Measurements from ENCODE around the gene HOXA1. TPM values are rescaled to one million over a fixed set of nuclear protein-coding genes. Genes with fewer than 3 reads are reported as not detected.

The HOXA1 gene
- total RNA-seq, 1 donor from 2014 or later: not detected

- H3K27ac Mint-ChIP-seq (ENCODE audit: unreplicated experiment): no peak overlapping the region
- no peak for DNase-seq
- H3K4me3 Mint-ChIP-seq (ENCODE audit: unreplicated experiment): peak overlapping the region; percentile 92
- peaks cover 15% of the 10 kb centered on the region for H3K9me3 Mint-ChIP-seq (ENCODE audit: unreplicated experiment)
- peaks cover 1% of the 10 kb centered on the region for H3K36me3 Mint-ChIP-seq (ENCODE audit: unreplicated experiment)
- TF ChIP-seq CTCF (IDR thresholded peaks at IDR 0.05; ENCODE audit: partially characterized antibody, unreplicated experiment): no peak
- peaks cover 45% of the 10 kb centered on the region for H3K27me3 Mint-ChIP-seq (ENCODE audit: unreplicated experiment)
- peaks cover 31% of the 10 kb centered on the region for H3K4me1 Mint-ChIP-seq (ENCODE audit: low read depth, unreplicated experiment)
Observed at GRCh38 chr7:27094304-27095049, 1.3 kb downstream of the HOXA1 start.

GRCh38 chr7:27093184-27093895 is 2.5 kb downstream of the HOXA1 start:
- Mint-ChIP-seq H3K9me3 (ENCODE audit: unreplicated experiment) (peaks cover 12% of the 10 kb centered on the region), H3K4me3 (ENCODE audit: unreplicated experiment) (no peak overlapping the region), H3K4me1 (ENCODE audit: low read depth, unreplicated experiment) (peaks cover 28% of the 10 kb centered on the region), H3K27ac (ENCODE audit: unreplicated experiment) (no peak overlapping the region), H3K27me3 (ENCODE audit: unreplicated experiment) (peaks cover 42% of the 10 kb centered on the region), H3K36me3 (ENCODE audit: unreplicated experiment) (no peaks in the 10 kb centered on the region)
- no peak for TF ChIP-seq CTCF (IDR thresholded peaks at IDR 0.05; ENCODE audit: partially characterized antibody, unreplicated experiment)
- DNase-seq: no peak

GRCh38 chr7:27092819-27093110 is 3.0 kb downstream of the HOXA1 start:
- DNase-seq: no peak
- Mint-ChIP-seq H3K4me1 (ENCODE audit: low read depth, unreplicated experiment) (peaks cover 28% of the 10 kb centered on the region), H3K27me3 (ENCODE audit: unreplicated experiment) (peaks cover 44% of the 10 kb centered on the region), H3K36me3 (ENCODE audit: unreplicated experiment) (no peaks in the 10 kb centered on the region), H3K27ac (ENCODE audit: unreplicated experiment) (no peak overlapping the region), H3K9me3 (ENCODE audit: unreplicated experiment) (peaks cover 12% of the 10 kb centered on the region), H3K4me3 (ENCODE audit: unreplicated experiment) (no peak overlapping the region)
- TF ChIP-seq CTCF (IDR thresholded peaks at IDR 0.05; ENCODE audit: partially characterized antibody, unreplicated experiment): no peak

GRCh38 chr7:27091941-27092818 is 3.6 kb downstream of the HOXA1 start:
- no peak for TF ChIP-seq CTCF (IDR thresholded peaks at IDR 0.05; ENCODE audit: partially characterized antibody, unreplicated experiment)
- Mint-ChIP-seq H3K9me3 (ENCODE audit: unreplicated experiment) (peaks cover 14% of the 10 kb centered on the region), H3K27me3 (ENCODE audit: unreplicated experiment) (peaks cover 45% of the 10 kb centered on the region), H3K4me3 (ENCODE audit: unreplicated experiment) (no peak overlapping the region), H3K4me1 (ENCODE audit: low read depth, unreplicated experiment) (peaks cover 26% of the 10 kb centered on the region), H3K36me3 (ENCODE audit: unreplicated experiment) (no peaks in the 10 kb centered on the region), H3K27ac (ENCODE audit: unreplicated experiment) (no peak overlapping the region)
- DNase-seq: no peak

Measured in glutamatergic neuron (in vitro differentiated cells).